Measurements from ENCODE around the gene RNF152.

- TF ChIP-seq POLR2A (IDR thresholded peaks at IDR 0.05) (no peak), EP300 (IDR thresholded peaks at IDR 0.05) (no peak)
- TF ChIP-seq, protein P1, sequence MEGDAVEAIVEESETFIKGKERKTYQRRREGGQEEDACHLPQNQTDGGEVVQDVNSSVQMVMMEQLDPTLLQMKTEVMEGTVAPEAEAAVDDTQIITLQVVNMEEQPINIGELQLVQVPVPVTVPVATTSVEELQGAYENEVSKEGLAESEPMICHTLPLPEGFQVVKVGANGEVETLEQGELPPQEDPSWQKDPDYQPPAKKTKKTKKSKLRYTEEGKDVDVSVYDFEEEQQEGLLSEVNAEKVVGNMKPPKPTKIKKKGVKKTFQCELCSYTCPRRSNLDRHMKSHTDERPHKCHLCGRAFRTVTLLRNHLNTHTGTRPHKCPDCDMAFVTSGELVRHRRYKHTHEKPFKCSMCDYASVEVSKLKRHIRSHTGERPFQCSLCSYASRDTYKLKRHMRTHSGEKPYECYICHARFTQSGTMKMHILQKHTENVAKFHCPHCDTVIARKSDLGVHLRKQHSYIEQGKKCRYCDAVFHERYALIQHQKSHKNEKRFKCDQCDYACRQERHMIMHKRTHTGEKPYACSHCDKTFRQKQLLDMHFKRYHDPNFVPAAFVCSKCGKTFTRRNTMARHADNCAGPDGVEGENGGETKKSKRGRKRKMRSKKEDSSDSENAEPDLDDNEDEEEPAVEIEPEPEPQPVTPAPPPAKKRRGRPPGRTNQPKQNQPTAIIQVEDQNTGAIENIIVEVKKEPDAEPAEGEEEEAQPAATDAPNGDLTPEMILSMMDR (IDR thresholded peaks at IDR 0.05) = no peak
These were observed 128.4 kb downstream of the RNF152 start for GRCh38 chr18:61764381-61764780.
